Measurements from ENCODE around the gene RBL2. TPM values are rescaled to one million over a fixed set of nuclear protein-coding genes. Genes with fewer than 3 reads are reported as not detected.

Gene RBL2
- total and polyA plus RNA-seq, 2 donors (not counting 3 experiments of a cell fraction or from before 2014, with no cell fraction given): 22.5 to 30.7 TPM

DNA sequence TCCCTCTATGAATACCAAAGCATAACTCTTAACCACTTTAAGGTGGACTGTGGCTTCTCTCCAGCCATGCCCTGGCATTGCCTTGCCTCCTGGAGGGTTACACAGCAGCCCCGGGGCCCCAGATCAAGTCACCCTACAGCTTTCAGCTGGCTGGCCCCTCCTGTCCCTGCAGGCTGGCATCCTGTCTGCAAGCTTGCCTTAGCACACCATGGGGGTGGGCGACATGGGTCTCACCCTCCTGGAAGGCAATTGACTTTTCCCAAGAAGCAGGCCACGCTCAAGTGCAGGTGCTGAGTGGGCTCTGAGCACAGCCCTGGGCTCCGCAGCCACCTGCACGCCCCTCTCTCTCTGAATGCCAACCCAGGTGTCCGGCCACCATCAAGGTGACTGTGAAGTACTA is 94.5 kb downstream of the RBL2 start:
- Histone ChIP-seq H3K9ac (replicated peaks; ENCODE audit: extremely low read depth, insufficient read depth, low read length) (no peak overlapping the region), H2AFZ (ENCODE audit: low read depth, low read length) (no peak overlapping the region), H3K4me2 (ENCODE audit: insufficient read depth, low read length) (no peak overlapping the region), H3K4me3 (replicated peaks in 1 of 3; ENCODE audit: insufficient read depth in 1 of 3, low read depth in 1 of 3, low read length in 3 of 3) (no peak overlapping the region), H3K4me1 (ENCODE audit: control insufficient read depth, extremely low read depth, insufficient read depth, low read length) (no peaks in the 10 kb centered on the region), H3K36me3 (ENCODE audit: control insufficient read depth in 2 of 2, extremely low read depth in 1 of 2, insufficient read depth in 2 of 2, low read length in 2 of 2) (no peaks in the 10 kb centered on the region), H3K9me3 (replicated peaks; ENCODE audit: control insufficient read depth, insufficient read depth, low read length) (no peaks in the 10 kb centered on the region), H3K27me3 (ENCODE audit: control insufficient read depth in 2 of 2, insufficient read depth in 2 of 2, low read length in 2 of 2) (peaks cover 0 to 2% of the 10 kb centered on the region in 2 experiments), H3K9me1 (replicated peaks; ENCODE audit: control insufficient read depth, extremely low read depth, insufficient read depth, low read length) (no peaks in the 10 kb centered on the region), H4K20me1 (replicated peaks; ENCODE audit: control insufficient read depth, extremely low read depth, insufficient read depth, low read length) (no peaks in the 10 kb centered on the region), H3K79me2 (ENCODE audit: control insufficient read depth, insufficient read depth, low read length) (no peaks in the 10 kb centered on the region), H3K27ac (ENCODE audit: insufficient read depth, low read depth, low read length) (no peak overlapping the region)
- intact Hi-C loops (cut with micrococcal nuclease) (no loop called here), dilution Hi-C loops (cut with MboI; ENCODE audit: extremely low pct_ligation_motif_present, low sequenced_read_pairs) (no loop called here)
- no peak for TF ChIP-seq POLR2AphosphoS5 (IDR thresholded peaks at IDR 0.05; ENCODE audit: insufficient read depth, low read depth, low read length)
- TF ChIP-seq MYC (IDR thresholded peaks at IDR 0.05; ENCODE audit: low read depth, low read length): no peak
- no peak for TF ChIP-seq CTCF (IDR thresholded peaks at IDR 0.05; ENCODE audit: extremely low read depth in 1 of 2, insufficient read depth in 1 of 2, low read depth in 1 of 2, low read length in 2 of 2)
- no peak for TF ChIP-seq GATA2 (IDR thresholded peaks at IDR 0.05; ENCODE audit: insufficient read depth, insufficient read length, low read depth, low read length)
- TF ChIP-seq FOS (IDR thresholded peaks at IDR 0.05; ENCODE audit: borderline replicate concordance, insufficient read depth, low read length): no peak
- FAIRE-seq (no peak), DNase-seq (ENCODE audit: low read depth, low spot score) (no peak)
- POLR2A ChIA-PET: no interaction called here
- CTCF ChIA-PET: no interaction called here
- no TSS peak for BruUV-seq (replicated peaks)

DNA sequence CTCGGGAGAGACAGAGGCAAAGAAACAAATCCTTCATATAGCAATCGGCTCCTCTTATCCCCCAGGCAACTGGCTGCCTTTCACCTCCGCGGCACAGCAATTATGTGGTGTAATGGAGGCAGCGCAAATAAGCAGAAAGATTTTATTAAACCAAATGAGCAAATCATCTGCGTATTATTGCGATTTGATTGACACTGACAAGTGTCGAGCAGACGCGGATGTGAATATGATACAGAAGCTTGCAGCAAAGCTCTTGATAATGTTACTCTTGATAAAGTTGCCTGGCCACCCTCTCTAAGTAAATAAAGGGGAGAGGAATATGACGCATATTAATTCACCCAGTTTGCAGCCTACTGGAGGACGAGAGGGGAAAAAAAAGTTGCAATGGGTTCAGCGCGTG is 95.2 kb downstream of the RBL2 start:
- dilution Hi-C loops (cut with MboI; ENCODE audit: extremely low pct_ligation_motif_present, low sequenced_read_pairs) (no loop called here), intact Hi-C loops (cut with micrococcal nuclease) (no loop called here)
- no peak for FAIRE-seq
- Histone ChIP-seq H3K27me3 (ENCODE audit: control insufficient read depth in 2 of 2, insufficient read depth in 2 of 2, low read length in 2 of 2) (peaks cover 0 to 2% of the 10 kb centered on the region in 2 experiments), H4K20me1 (replicated peaks; ENCODE audit: control insufficient read depth, extremely low read depth, insufficient read depth, low read length) (no peaks in the 10 kb centered on the region), H3K4me1 (ENCODE audit: control insufficient read depth, extremely low read depth, insufficient read depth, low read length) (no peaks in the 10 kb centered on the region), H3K9me1 (replicated peaks; ENCODE audit: control insufficient read depth, extremely low read depth, insufficient read depth, low read length) (no peaks in the 10 kb centered on the region), H3K79me2 (ENCODE audit: control insufficient read depth, insufficient read depth, low read length) (no peaks in the 10 kb centered on the region), H3K4me3 (replicated peaks in 1 of 3; ENCODE audit: insufficient read depth in 1 of 3, low read depth in 1 of 3, low read length in 3 of 3) (no peak overlapping the region), H3K36me3 (ENCODE audit: control insufficient read depth in 2 of 2, extremely low read depth in 1 of 2, insufficient read depth in 2 of 2, low read length in 2 of 2) (no peaks in the 10 kb centered on the region), H3K9me3 (replicated peaks; ENCODE audit: control insufficient read depth, insufficient read depth, low read length) (no peaks in the 10 kb centered on the region), H3K27ac (ENCODE audit: insufficient read depth, low read depth, low read length) (no peak overlapping the region), H3K4me2 (ENCODE audit: insufficient read depth, low read length) (no peak overlapping the region), H3K9ac (replicated peaks; ENCODE audit: extremely low read depth, insufficient read depth, low read length) (no peak overlapping the region), H2AFZ (ENCODE audit: low read depth, low read length) (no peak overlapping the region)
- ChIA-PET CTCF (no interaction called here), POLR2A (no interaction called here)
- BruUV-seq (replicated peaks): no TSS peak
- TF ChIP-seq POLR2AphosphoS5 (IDR thresholded peaks at IDR 0.05; ENCODE audit: insufficient read depth, low read depth, low read length) (no peak), FOS (IDR thresholded peaks at IDR 0.05; ENCODE audit: borderline replicate concordance, insufficient read depth, low read length) (no peak), EZH2 (IDR thresholded peaks at IDR 0.05; ENCODE audit: borderline replicate concordance, low read depth, low read length, severe bottlenecking) (no peak), MYC (IDR thresholded peaks at IDR 0.05; ENCODE audit: low read depth, low read length) (no peak), GATA2 (IDR thresholded peaks at IDR 0.05; ENCODE audit: insufficient read depth, insufficient read length, low read depth, low read length) (no peak), JUN (IDR thresholded peaks at IDR 0.05; ENCODE audit: borderline replicate concordance, insufficient read depth, insufficient read length, low read depth) (no peak), CTCF (IDR thresholded peaks at IDR 0.05; ENCODE audit: extremely low read depth in 1 of 2, insufficient read depth in 1 of 2, low read depth in 1 of 2, low read length in 2 of 2) (no peak), POLR2A (IDR thresholded peaks at IDR 0.05; ENCODE audit: low read depth, low read length) (no peak), MAX (IDR thresholded peaks at IDR 0.05; ENCODE audit: insufficient read depth, insufficient read length) (no peak)
- no peak for DNase-seq (ENCODE audit: low read depth, low spot score)

Data from endothelial cell of umbilical vein (primary cell).